Astrocyte (in vitro differentiated cells and primary cell): ENCODE results near the gene WDR33. TPM values are rescaled to one million over a fixed set of nuclear protein-coding genes. Genes with fewer than 3 reads are reported as not detected.
A peak's percentile ranks its signal among the peaks of the same experiment; 100 is the strongest.

Experiments used
- DNase-seq: peaks from one replicate; pipeline ENCODE4 v3.0.0-alpha.2; 2010; ENCODE audit warnings: low read depth
- FAIRE-seq: peaks from 2 replicates; lab custom pipeline; 2011; peaks lifted over from hg19 to GRCh38; lab: Jason Lieb, UNC
- H2AFZ ChIP-seq: 2 replicates; pipeline ENCODE4 v1.6.0; 2012; ENCODE audit warnings: low read depth, low read length, inconsistent platforms
- H3K27ac ChIP-seq: 2 replicates; pipeline ENCODE4 v1.5.1; 2011; ENCODE audit warnings: low read depth, low read length, inconsistent platforms
- H3K27me3 ChIP-seq: 2 replicates; pipeline ENCODE4 v1.6.0; 2011; ENCODE audit warnings: low read length, inconsistent platforms; ENCODE audit not compliant: insufficient read depth
- H3K36me3 ChIP-seq: 2 replicates; pipeline ENCODE4 v1.5.1; 2011; ENCODE audit warnings: low read length, inconsistent platforms; ENCODE audit not compliant: insufficient read depth
- H3K4me1 ChIP-seq: 2 replicates; pipeline ENCODE4 v1.5.1; 2011; ENCODE audit warnings: low read length, inconsistent platforms; ENCODE audit not compliant: insufficient read depth
- H3K4me2 ChIP-seq: 2 replicates; pipeline ENCODE4 v1.6.0; 2012; ENCODE audit warnings: low read length, inconsistent platforms
- H3K4me3 ChIP-seq: 2 replicates; pipeline ENCODE4 v1.5.1; 2011; ENCODE audit warnings: low read depth, mild to moderate bottlenecking, low read length, inconsistent platforms; ENCODE audit not compliant: insufficient read depth
- H3K79me2 ChIP-seq: 2 replicates; pipeline ENCODE4 v1.6.0; 2012; ENCODE audit warnings: mild to moderate bottlenecking, low read length, inconsistent platforms; ENCODE audit not compliant: insufficient read depth
- H3K9ac ChIP-seq: 2 replicates; pipeline ENCODE4 v1.6.0; 2012; ENCODE audit warnings: mild to moderate bottlenecking, low read length, inconsistent platforms
- H3K9me3 ChIP-seq: 2 replicates; pipeline ENCODE4 v1.5.1; 2012; ENCODE audit warnings: low read depth, mild to moderate bottlenecking, low read length, inconsistent platforms; ENCODE audit not compliant: insufficient read depth
- H4K20me1 ChIP-seq: 2 replicates; pipeline ENCODE4 v1.6.0; 2012; ENCODE audit warnings: low read length, inconsistent platforms; ENCODE audit not compliant: insufficient read depth
- H3K27ac Mint-ChIP-seq: one replicate; pipeline ENCODE4 v1.8.0; 2021; ENCODE audit warnings: mild to moderate bottlenecking, mixed read lengths; ENCODE audit not compliant: unreplicated experiment
- H3K27me3 Mint-ChIP-seq: one replicate; pipeline ENCODE4 v1.8.0; 2021; ENCODE audit warnings: low read depth, mixed read lengths; ENCODE audit not compliant: unreplicated experiment
- H3K36me3 Mint-ChIP-seq: one replicate; pipeline ENCODE4 v1.8.0; 2021; ENCODE audit warnings: low read depth, mixed read lengths; ENCODE audit not compliant: unreplicated experiment
- H3K4me1 Mint-ChIP-seq: one replicate; pipeline ENCODE4 v1.8.0; 2021; ENCODE audit warnings: low read depth, mixed read lengths; ENCODE audit not compliant: unreplicated experiment
- H3K4me3 Mint-ChIP-seq: one replicate; pipeline ENCODE4 v1.8.0; 2021; ENCODE audit warnings: mild to moderate bottlenecking, moderate library complexity, mixed read lengths; ENCODE audit not compliant: unreplicated experiment
- H3K9me3 Mint-ChIP-seq: one replicate; pipeline ENCODE4 v1.8.0; 2021; ENCODE audit warnings: mild to moderate bottlenecking, mixed read lengths; ENCODE audit not compliant: unreplicated experiment
- CTCF ChIP-seq: IDR thresholded peaks from 2 replicates; pipeline ENCODE4 v1.5.1; 2011; ENCODE audit warnings: low read depth, mild to moderate bottlenecking, inconsistent platforms, low read length, moderate library complexity; ENCODE audit not compliant: insufficient read depth
- EZH2 ChIP-seq: IDR thresholded peaks from 2 replicates; pipeline ENCODE4 v1.6.1; 2012; ENCODE audit warnings: mild to moderate bottlenecking, low read length, inconsistent platforms; ENCODE audit not compliant: insufficient read depth
- total RNA-seq: library from RNA; stranded (reverse); gene quantifications from 2 replicates; pipeline ENCODE4 v1.2.1, GENCODE V29; 2021

Gene WDR33
- total RNA-seq, 1 donor from 2014 or later = 40.9 TPM

- Histone ChIP-seq H3K36me3 (no peaks in the 10 kb centered on the region), H3K27me3 (no peaks in the 10 kb centered on the region), H3K9ac (no peak overlapping the region), H3K4me3 (no peak overlapping the region), H3K4me1 (no peaks in the 10 kb centered on the region), H3K4me2 (no peak overlapping the region), H3K27ac (no peak overlapping the region), H2AFZ (no peak overlapping the region), H3K79me2 (peaks cover 78% of the 10 kb centered on the region), H3K9me3 (no peaks in the 10 kb centered on the region), H4K20me1 (peaks cover 74% of the 10 kb centered on the region)
- no peak for DNase-seq
- Mint-ChIP-seq H3K4me1 (peaks cover 4% of the 10 kb centered on the region), H3K9me3 (no peaks in the 10 kb centered on the region), H3K27ac (no peak overlapping the region), H3K27me3 (no peaks in the 10 kb centered on the region), H3K36me3 (peaks cover 1% of the 10 kb centered on the region), H3K4me3 (no peak overlapping the region)
- TF ChIP-seq EZH2 (no peak), CTCF (no peak)
- FAIRE-seq = no peak
These were observed 18.2 kb downstream of the WDR33 start for GRCh38 chr2:127792805-127793204.

GRCh38 chr2:127790694-127791529 is 20.1 kb downstream of the WDR33 start:
- peak overlapping the region; percentile 70 for H3K27ac Mint-ChIP-seq
- peaks cover 67% of the 10 kb centered on the region for H3K79me2 ChIP-seq
- no peaks in the 10 kb centered on the region for H3K27me3 Mint-ChIP-seq

More at GRCh38 chr2:127790694-127791529, 20.1 kb downstream of the WDR33 start:
- no peaks in the 10 kb centered on the region for H3K9me3 ChIP-seq
- H3K9ac ChIP-seq = no peak overlapping the region
- H3K27ac ChIP-seq = no peak overlapping the region
- H3K4me1 ChIP-seq = no peaks in the 10 kb centered on the region
- no peak overlapping the region for H3K4me2 ChIP-seq
- FAIRE-seq = no peak
- Mint-ChIP-seq H3K4me3 (no peak overlapping the region), H3K4me1 (peaks cover 4% of the 10 kb centered on the region), H3K9me3 (no peaks in the 10 kb centered on the region), H3K36me3 (peaks cover 1% of the 10 kb centered on the region)
- no peaks in the 10 kb centered on the region for H3K27me3 ChIP-seq
- no peak overlapping the region for H2AFZ ChIP-seq
- no peak overlapping the region for H3K4me3 ChIP-seq
- H4K20me1 ChIP-seq = peaks cover 63% of the 10 kb centered on the region
- DNase-seq = no peak
- H3K36me3 ChIP-seq = no peaks in the 10 kb centered on the region
- TF ChIP-seq CTCF (no peak), EZH2 (no peak)
